Smooth muscle cell (in vitro differentiated cells): ENCODE measurements around the gene NRN1. TPM values are rescaled to one million over a fixed set of nuclear protein-coding genes. Genes with fewer than 3 reads are reported as not detected.

ENCODE experiments used
- DNase-seq: peaks from one replicate; lab custom pipeline; 2025; ENCODE audit not compliant: unreplicated experiment; lab: John Stamatoyannopoulos, UW
- H2AFZ ChIP-seq: fragments of 200-600 bp; sonication (generic); 2 replicates; pipeline ENCODE4 v1.6.0; 2016; ENCODE audit warnings: antibody characterized with exemption, low read depth, mild to moderate bottlenecking
- H3F3A ChIP-seq: fragments of 200-600 bp; sonication (generic); 2 replicates; pipeline ENCODE4 v1.6.0; 2017; ENCODE audit warnings: antibody characterized with exemption, low read depth
- H3K27ac ChIP-seq: fragments of 200-600 bp; sonication (generic); 2 replicates; pipeline ENCODE4 v1.5.1; 2016; ENCODE audit warnings: low read depth, mild to moderate bottlenecking
- H3K27me3 ChIP-seq: fragments of 200-600 bp; sonication (generic); 2 replicates; pipeline ENCODE4 v1.6.1; 2016; ENCODE audit warnings: low read depth, mild to moderate bottlenecking
- H3K36me3 ChIP-seq: fragments of 200-600 bp; sonication (generic); 2 replicates; pipeline ENCODE4 v1.5.1; 2016; ENCODE audit warnings: low read depth
- H3K4me1 ChIP-seq: fragments of 200-600 bp; sonication (generic); 2 replicates; pipeline ENCODE4 v1.5.1; 2016; ENCODE audit warnings: low read depth
- H3K4me2 ChIP-seq: fragments of 200-600 bp; sonication (generic); 2 replicates; pipeline ENCODE4 v1.6.0; 2016; ENCODE audit warnings: mild to moderate bottlenecking
- H3K4me3 ChIP-seq: fragments of 200-600 bp; sonication (generic); 2 replicates; pipeline ENCODE4 v1.5.1; 2016; ENCODE audit warnings: mild to moderate bottlenecking
- H3K79me2 ChIP-seq: fragments of 200-600 bp; sonication (generic); 2 replicates; pipeline ENCODE4 v1.6.0; 2016; ENCODE audit warnings: low read depth, mild to moderate bottlenecking
- H3K9ac ChIP-seq: fragments of 200-600 bp; sonication (generic); 2 replicates; pipeline ENCODE4 v1.6.0; 2016; ENCODE audit warnings: low read depth
- H3K9me3 ChIP-seq: fragments of 200-600 bp; sonication (generic); replicated peaks from 2 replicates; pipeline ENCODE4 v1.5.1; 2016; ENCODE audit warnings: low read depth
- H4K20me1 ChIP-seq: fragments of 200-600 bp; sonication (generic); 2 replicates; pipeline ENCODE4 v1.6.0; 2016; ENCODE audit warnings: low read depth
- CTCF ChIP-seq: fragments of 200-600 bp; sonication (generic); IDR thresholded peaks from 2 replicates; pipeline ENCODE4 v1.5.1; 2017; ENCODE audit warnings: borderline replicate concordance, mild to moderate bottlenecking, antibody characterized with exemption; ENCODE audit not compliant: insufficient read depth, poor library complexity, severe bottlenecking
- WGBS: methylation state at CpG from one replicate; pipeline ENCODE4 v1.1.7; 2016; ENCODE audit warnings: low lambda C conversion rate; 5-methylcytosine and 5-hydroxymethylcytosine counted together
- polyA plus RNA-seq: library from polyadenylated mRNA; unstranded; fragments of >200 nt; fragmentation: Nextera tagmentation; extraction: Ambion mirVana; gene quantifications from 2 replicates; pipeline ENCODE4 v1.2.1, GENCODE V29; 2016
- total RNA-seq: library from RNA; depleted of rRNA; stranded (reverse); fragments of >200 nt; gene quantifications from 2 replicates; pipeline ENCODE4 v1.2.3, GENCODE V29; 2014

The NRN1 gene
- total and polyA plus RNA-seq, 2 experiments from 2014 or later = 0.27 TPM; not detected in 1

DNA sequence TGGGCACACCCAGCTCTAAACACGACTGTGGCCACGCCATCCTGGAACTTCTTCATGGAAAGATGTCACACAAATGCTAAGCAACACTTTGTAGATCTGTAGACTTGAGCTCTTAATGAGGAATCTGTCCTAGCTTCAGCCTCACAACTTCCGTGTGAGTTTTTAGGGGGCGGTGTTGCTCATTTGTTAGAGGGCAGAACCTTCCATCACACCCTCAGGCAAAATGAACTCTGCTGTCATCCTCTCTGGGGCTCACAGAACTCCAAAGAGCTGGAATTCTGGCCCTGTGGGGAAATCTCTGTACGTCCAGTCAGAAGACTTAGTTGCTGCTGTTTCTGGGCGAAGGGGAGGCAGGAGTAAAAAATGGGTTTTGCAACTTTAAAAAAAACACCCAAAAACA lies 49.8 kb downstream of the NRN1 start:
- Histone ChIP-seq H2AFZ (no peak overlapping the region), H3K79me2 (no peaks in the 10 kb centered on the region), H3K4me3 (no peak overlapping the region), H3K4me2 (no peak overlapping the region), H3K36me3 (no peaks in the 10 kb centered on the region), H3K4me1 (no peaks in the 10 kb centered on the region), H4K20me1 (no peaks in the 10 kb centered on the region), H3K27me3 (peaks cover 16% of the 10 kb centered on the region), H3K9ac (no peak overlapping the region), H3K27ac (no peak overlapping the region), H3F3A (no peaks in the 10 kb centered on the region), H3K9me3 (no peaks in the 10 kb centered on the region)
- no peak for TF ChIP-seq CTCF
- no peak for DNase-seq
- WGBS = 52% methylated on average over 6 of the region's 6 CpGs

DNA sequence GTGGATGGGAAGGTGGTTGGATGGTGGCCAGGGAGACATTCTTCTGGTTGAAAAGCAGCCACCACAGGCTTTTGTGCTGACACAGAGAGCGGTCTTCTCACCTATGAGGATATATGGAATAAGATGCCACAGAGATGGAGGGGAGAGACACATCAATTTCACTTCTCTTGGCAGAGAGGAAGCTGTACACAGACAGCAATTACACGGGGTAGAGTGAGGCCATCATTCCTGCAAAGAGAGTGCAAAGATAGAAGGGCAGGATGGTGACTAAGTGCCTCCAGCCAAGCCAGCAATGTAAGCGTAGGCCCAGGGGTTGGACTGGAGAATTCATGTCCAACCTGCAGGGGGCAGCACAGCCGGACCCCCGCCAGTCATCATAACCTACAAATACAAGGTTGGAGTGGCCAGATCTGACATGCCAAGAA lies 56.4 kb downstream of the NRN1 start:
- H3K36me3 ChIP-seq = no peaks in the 10 kb centered on the region
- H3K4me3 ChIP-seq = no peak overlapping the region
- no peak overlapping the region for H2AFZ ChIP-seq
- no peaks in the 10 kb centered on the region for H4K20me1 ChIP-seq
- peaks cover 7% of the 10 kb centered on the region for H3K27me3 ChIP-seq
- H3K9me3 ChIP-seq = no peaks in the 10 kb centered on the region
- no peak overlapping the region for H3K27ac ChIP-seq
- H3K9ac ChIP-seq = no peak overlapping the region
- H3K79me2 ChIP-seq = no peaks in the 10 kb centered on the region
- DNase-seq = no peak
- no peaks in the 10 kb centered on the region for H3K4me1 ChIP-seq
- TF ChIP-seq CTCF = peak; percentile 32
- H3F3A ChIP-seq = no peaks in the 10 kb centered on the region
- WGBS = 33% methylated on average over 5 of the region's 5 CpGs
- no peak overlapping the region for H3K4me2 ChIP-seq
